ENCODE data around the gene RIIAD1.
"Not testable (repeated sequence)": the region's sequence is repeated elsewhere in the genome, so short reads cannot be mapped to it uniquely, and the experiment has no call there.

Gene RIIAD1

GRCh38 chr1:151720974-151721787, at the start of gene RIIAD1:
Gene RIIAD1 (plus strand): TSS chr1:151721522. CDS start chr1:151721537, 15 bp downstream.
- DNase-seq (ENCODE audit: low read depth, low spot score), result no peak
- H3K27ac ChIP-seq (ENCODE audit: low read length), result no peak within 1 kb of the TSS
- WGBS (ENCODE audit: insufficient coverage, insufficient read length), result no CpG with 5 or more reads among the region's 44 CpGs
- peak within 1 kb of the TSS; percentile 60; the same call in 1 of the 2 replicates for H3K4me3 ChIP-seq (ENCODE audit: low read length)
- peaks cover 14% of the 10 kb centered on the region; the same call in 1 of the 2 replicates for H3K27me3 ChIP-seq (ENCODE audit: control insufficient read depth, insufficient read depth, low read length)
- H3K9me3 ChIP-seq (ENCODE audit: control insufficient read depth, insufficient read depth, low read length), result no peaks in the 10 kb centered on the region
- H3K4me1 ChIP-seq (ENCODE audit: control insufficient read depth, insufficient read depth, low read length), result 0 out of 2 replicates have a peak, but pooled peaks cover 2% of the 10 kb centered on the region
- no peaks in the 10 kb centered on the region for H3K36me3 ChIP-seq (ENCODE audit: control insufficient read depth, insufficient read depth, low read length)

DNA sequence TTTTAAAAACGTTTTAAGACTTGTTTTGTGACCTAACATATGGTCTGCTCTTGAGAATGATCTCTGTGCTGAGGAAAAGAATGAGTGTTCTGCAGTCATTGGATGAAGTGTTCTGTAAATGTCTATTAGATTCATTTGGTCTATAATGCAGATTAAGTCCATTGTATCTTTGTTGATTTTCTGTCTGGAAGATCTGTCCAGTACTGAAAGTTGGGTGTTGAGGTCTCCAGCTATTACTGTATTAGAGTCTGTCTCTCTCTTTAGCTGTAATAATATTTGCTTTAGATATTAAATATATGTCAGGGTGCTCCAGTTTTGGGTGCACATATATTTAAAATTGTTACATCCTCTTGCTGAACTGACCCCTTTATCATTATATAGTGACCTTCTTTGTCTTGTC, 47.9 kb upstream of the RIIAD1 start:
- Histone ChIP-seq H3K9me3 (ENCODE audit: control insufficient read depth, insufficient read depth, low read length) (no peaks in the 10 kb centered on the region), H3K27me3 (ENCODE audit: control insufficient read depth, insufficient read depth, low read length) (no peaks in the 10 kb centered on the region), H3K27ac (ENCODE audit: low read length) (no peak overlapping the region), H3K4me3 (ENCODE audit: low read length) (no peak overlapping the region), H3K36me3 (ENCODE audit: control insufficient read depth, insufficient read depth, low read length) (no peaks in the 10 kb centered on the region), H3K4me1 (ENCODE audit: control insufficient read depth, insufficient read depth, low read length) (no peaks in the 10 kb centered on the region)
- no peak for DNase-seq (ENCODE audit: low read depth, low spot score)
- no CpG with 5 or more reads among the region's 1 CpG for WGBS (ENCODE audit: insufficient coverage, insufficient read length)

- Histone ChIP-seq H3K27ac (ENCODE audit: low read length) (no peak overlapping the region), H3K9me3 (ENCODE audit: control insufficient read depth, insufficient read depth, low read length) (no peaks in the 10 kb centered on the region), H3K4me1 (ENCODE audit: control insufficient read depth, insufficient read depth, low read length) (no peaks in the 10 kb centered on the region), H3K4me3 (ENCODE audit: low read length) (no peak overlapping the region), H3K36me3 (ENCODE audit: control insufficient read depth, insufficient read depth, low read length) (no peaks in the 10 kb centered on the region), H3K27me3 (ENCODE audit: control insufficient read depth, insufficient read depth, low read length) (no peaks in the 10 kb centered on the region)
- DNase-seq (ENCODE audit: low read depth, low spot score), result no peak
- no CpG with 5 or more reads among the region's 4 CpGs for WGBS (ENCODE audit: insufficient coverage, insufficient read length)
Observed at GRCh38 chr1:151680391-151680790, 40.9 kb upstream of the RIIAD1 start.

GRCh38 chr1:151680826-151681225, 40.5 kb upstream of the RIIAD1 start:
- Histone ChIP-seq H3K4me3 (ENCODE audit: low read length) (no peak overlapping the region), H3K4me1 (ENCODE audit: control insufficient read depth, insufficient read depth, low read length) (no peaks in the 10 kb centered on the region), H3K27me3 (ENCODE audit: control insufficient read depth, insufficient read depth, low read length) (no peaks in the 10 kb centered on the region), H3K9me3 (ENCODE audit: control insufficient read depth, insufficient read depth, low read length) (no peaks in the 10 kb centered on the region), H3K36me3 (ENCODE audit: control insufficient read depth, insufficient read depth, low read length) (no peaks in the 10 kb centered on the region), H3K27ac (ENCODE audit: low read length) (no peak overlapping the region)
- whole genome bisulfite sequencing (ENCODE audit: insufficient coverage, insufficient read length), result no CpG with 5 or more reads among the region's 3 CpGs
- DNase-seq (ENCODE audit: low read depth, low spot score), result no peak

- no CpG with 5 or more reads among the region's 2 CpGs for WGBS (ENCODE audit: insufficient coverage, insufficient read length)
- no peak overlapping the region for H3K27ac ChIP-seq (ENCODE audit: low read length)
- H3K27me3 ChIP-seq (ENCODE audit: control insufficient read depth, insufficient read depth, low read length), result no peaks in the 10 kb centered on the region
- no peaks in the 10 kb centered on the region for H3K4me1 ChIP-seq (ENCODE audit: control insufficient read depth, insufficient read depth, low read length)
- no peak overlapping the region for H3K4me3 ChIP-seq (ENCODE audit: low read length)
- no peaks in the 10 kb centered on the region for H3K9me3 ChIP-seq (ENCODE audit: control insufficient read depth, insufficient read depth, low read length)
- no peaks in the 10 kb centered on the region for H3K36me3 ChIP-seq (ENCODE audit: control insufficient read depth, insufficient read depth, low read length)
- no peak for DNase-seq (ENCODE audit: low read depth, low spot score)
Observed at GRCh38 chr1:151681923-151682322, 39.4 kb upstream of the RIIAD1 start.

GRCh38 chr1:151682901-151683300, 38.4 kb upstream of the RIIAD1 start:
- not testable (repeated sequence) for H3K36me3 ChIP-seq (ENCODE audit: control insufficient read depth, insufficient read depth, low read length); DNase-seq (ENCODE audit: low read depth, low spot score); H3K27ac ChIP-seq (ENCODE audit: low read length); H3K4me1 ChIP-seq (ENCODE audit: control insufficient read depth, insufficient read depth, low read length); H3K27me3 ChIP-seq (ENCODE audit: control insufficient read depth, insufficient read depth, low read length); H3K9me3 ChIP-seq (ENCODE audit: control insufficient read depth, insufficient read depth, low read length); H3K4me3 ChIP-seq (ENCODE audit: low read length)
- WGBS (ENCODE audit: insufficient coverage, insufficient read length), result no CpG with 5 or more reads among the region's 7 CpGs

- no peak overlapping the region for H3K4me3 ChIP-seq (ENCODE audit: low read length)
- DNase-seq (ENCODE audit: low read depth, low spot score), result no peak
- H3K4me1 ChIP-seq (ENCODE audit: control insufficient read depth, insufficient read depth, low read length), result no peaks in the 10 kb centered on the region
- no CpG with 5 or more reads among the region's 2 CpGs for WGBS (ENCODE audit: insufficient coverage, insufficient read length)
- no peak overlapping the region for H3K27ac ChIP-seq (ENCODE audit: low read length)
- H3K36me3 ChIP-seq (ENCODE audit: control insufficient read depth, insufficient read depth, low read length), result no peaks in the 10 kb centered on the region
- no peaks in the 10 kb centered on the region for H3K9me3 ChIP-seq (ENCODE audit: control insufficient read depth, insufficient read depth, low read length)
- H3K27me3 ChIP-seq (ENCODE audit: control insufficient read depth, insufficient read depth, low read length), result no peaks in the 10 kb centered on the region
Observed at GRCh38 chr1:151684128-151684527, 37.2 kb upstream of the RIIAD1 start.

- Histone ChIP-seq H3K4me3 (ENCODE audit: low read length) (no peak overlapping the region), H3K9me3 (ENCODE audit: control insufficient read depth, insufficient read depth, low read length) (no peaks in the 10 kb centered on the region), H3K27me3 (ENCODE audit: control insufficient read depth, insufficient read depth, low read length) (no peaks in the 10 kb centered on the region), H3K36me3 (ENCODE audit: control insufficient read depth, insufficient read depth, low read length) (no peaks in the 10 kb centered on the region), H3K27ac (ENCODE audit: low read length) (no peak overlapping the region), H3K4me1 (ENCODE audit: control insufficient read depth, insufficient read depth, low read length) (no peaks in the 10 kb centered on the region)
- DNase-seq (ENCODE audit: low read depth, low spot score), result no peak
- no CpG with 5 or more reads among the region's 2 CpGs for WGBS (ENCODE audit: insufficient coverage, insufficient read length)
Observed at GRCh38 chr1:151686561-151686960, 34.8 kb upstream of the RIIAD1 start.

DNA sequence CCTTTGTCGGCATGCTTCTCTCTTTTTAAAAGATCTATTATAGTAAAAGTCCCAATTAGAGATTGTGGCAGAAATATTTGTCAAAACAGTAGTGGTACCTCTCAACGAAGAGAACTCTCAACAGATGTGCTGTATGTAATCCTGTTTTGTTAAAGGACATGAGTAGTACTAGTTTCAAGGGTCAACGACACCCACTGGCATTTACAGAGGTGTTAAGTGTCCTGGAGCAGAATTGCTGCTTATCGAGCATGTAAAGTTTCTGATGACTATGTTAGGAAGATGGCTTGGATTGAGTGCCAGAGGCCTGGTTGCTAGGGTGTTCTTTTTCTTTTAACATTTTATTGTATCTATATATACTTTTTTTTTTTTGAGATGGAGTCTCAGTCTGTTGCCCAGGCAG, 31.8 kb upstream of the RIIAD1 start:
- H3K36me3 ChIP-seq (ENCODE audit: control insufficient read depth, insufficient read depth, low read length), result peaks cover 2% of the 10 kb centered on the region; the same call in 1 of the 2 replicates
- no CpG with 5 or more reads among the region's 4 CpGs for WGBS (ENCODE audit: insufficient coverage, insufficient read length)

DNA sequence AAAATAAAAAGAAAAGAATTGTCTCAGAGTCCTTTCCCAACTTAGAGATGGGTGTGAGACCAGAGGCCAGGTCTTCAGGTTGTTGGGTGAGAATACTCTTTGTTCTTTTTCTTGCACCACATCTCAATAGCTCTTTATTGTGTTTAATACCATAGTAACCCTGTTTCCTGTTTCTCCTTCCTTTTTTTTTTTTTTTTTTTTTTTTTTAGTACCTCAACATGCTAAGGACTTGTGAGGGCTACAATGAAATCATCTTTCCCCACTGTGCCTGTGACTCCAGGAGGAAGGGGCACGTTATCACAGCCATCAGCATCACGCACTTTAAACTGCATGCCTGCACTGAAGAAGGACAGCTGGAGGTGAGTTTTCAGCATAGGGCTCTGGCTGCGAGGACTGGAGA, 29.1 kb upstream of the RIIAD1 start:
- Histone ChIP-seq H3K27ac (ENCODE audit: low read length) (no peak overlapping the region), H3K27me3 (ENCODE audit: control insufficient read depth, insufficient read depth, low read length) (no peaks in the 10 kb centered on the region), H3K4me1 (ENCODE audit: control insufficient read depth, insufficient read depth, low read length) (no peaks in the 10 kb centered on the region), H3K9me3 (ENCODE audit: control insufficient read depth, insufficient read depth, low read length) (no peaks in the 10 kb centered on the region), H3K36me3 (ENCODE audit: control insufficient read depth, insufficient read depth, low read length) (peaks cover 2% of the 10 kb centered on the region; the same call in 1 of the 2 replicates), H3K4me3 (ENCODE audit: low read length) (no peak overlapping the region)
- WGBS (ENCODE audit: insufficient coverage, insufficient read length), result no CpG with 5 or more reads among the region's 3 CpGs
- DNase-seq (ENCODE audit: low read depth, low spot score), result no peak

More for the DNA sequence above, 31.8 kb upstream of the RIIAD1 start:
- no peak for DNase-seq (ENCODE audit: low read depth, low spot score)
- no peak overlapping the region for H3K4me3 ChIP-seq (ENCODE audit: low read length)
- H3K27me3 ChIP-seq (ENCODE audit: control insufficient read depth, insufficient read depth, low read length), result no peaks in the 10 kb centered on the region
- H3K9me3 ChIP-seq (ENCODE audit: control insufficient read depth, insufficient read depth, low read length), result no peaks in the 10 kb centered on the region
- no peak overlapping the region for H3K27ac ChIP-seq (ENCODE audit: low read length)
- H3K4me1 ChIP-seq (ENCODE audit: control insufficient read depth, insufficient read depth, low read length), result no peaks in the 10 kb centered on the region
